Stimulated activated CD8-positive, alpha-beta memory T cell treated with anti-CD3 and anti-CD28 coated beads, Interleukin-12 subunit alpha, Interleukin-12 subunit beta, amount 100 ng/mL, for 4 hours (primary cell): ENCODE data around the gene OR8B8.
"Not testable (repeated sequence)": the region's sequence is repeated elsewhere in the genome, so short reads cannot be mapped to it uniquely, and the experiment has no call there.

Experiments used
- DNase-seq: peaks from one replicate; pipeline ENCODE4 v3.0.0-alpha.2; 2020; ENCODE audit warnings: low read depth

Gene OR8B8

GRCh38 chr11:124441519-124441918 is 4.0 kb downstream of the OR8B8 start:
- DNase-seq = no peak

GRCh38 chr11:124441081-124441480 is 4.4 kb downstream of the OR8B8 start:
- no peak for DNase-seq

DNA sequence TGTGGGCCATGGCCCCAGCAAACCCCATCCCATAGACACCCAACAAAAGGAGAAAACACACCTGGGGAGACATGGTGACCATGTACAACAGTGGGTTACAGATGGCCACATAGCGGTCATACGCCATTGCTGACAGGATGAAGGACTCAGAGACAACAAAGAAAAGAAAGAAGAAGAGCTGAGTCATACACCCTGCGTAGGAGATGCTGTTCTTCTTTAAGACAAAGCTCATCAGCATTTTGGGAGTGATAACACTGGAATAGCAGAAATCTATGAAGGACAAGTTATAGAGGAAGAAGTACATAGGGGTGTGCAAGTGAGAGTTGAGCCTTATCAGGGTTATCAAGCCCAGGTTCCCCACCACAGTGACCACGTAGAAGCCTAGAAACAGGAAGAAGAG is 4.9 kb downstream of the OR8B8 start:
- no peak for DNase-seq

DNA sequence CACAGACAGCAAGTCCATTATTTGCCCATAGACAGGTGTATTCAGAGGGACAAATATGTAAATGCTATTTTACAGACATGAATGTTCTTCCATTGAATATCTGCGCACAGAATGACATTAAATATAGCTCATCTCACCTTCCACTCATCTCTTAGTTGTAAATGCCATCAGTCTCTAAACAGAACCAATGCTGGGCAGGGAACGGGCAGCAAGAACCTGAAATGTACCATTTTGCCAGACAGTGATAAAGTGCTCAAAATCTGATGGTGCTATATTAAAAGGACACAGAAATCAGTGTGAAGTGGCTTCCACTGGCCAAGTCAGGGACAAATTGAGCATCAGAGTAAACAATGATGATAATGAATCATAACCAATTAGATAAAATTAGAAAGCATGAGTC is 10.8 kb downstream of the OR8B8 start:
- no peak for DNase-seq

- no peak for DNase-seq
Observed at GRCh38 chr11:124429599-124429998, 15.9 kb downstream of the OR8B8 start.

DNA sequence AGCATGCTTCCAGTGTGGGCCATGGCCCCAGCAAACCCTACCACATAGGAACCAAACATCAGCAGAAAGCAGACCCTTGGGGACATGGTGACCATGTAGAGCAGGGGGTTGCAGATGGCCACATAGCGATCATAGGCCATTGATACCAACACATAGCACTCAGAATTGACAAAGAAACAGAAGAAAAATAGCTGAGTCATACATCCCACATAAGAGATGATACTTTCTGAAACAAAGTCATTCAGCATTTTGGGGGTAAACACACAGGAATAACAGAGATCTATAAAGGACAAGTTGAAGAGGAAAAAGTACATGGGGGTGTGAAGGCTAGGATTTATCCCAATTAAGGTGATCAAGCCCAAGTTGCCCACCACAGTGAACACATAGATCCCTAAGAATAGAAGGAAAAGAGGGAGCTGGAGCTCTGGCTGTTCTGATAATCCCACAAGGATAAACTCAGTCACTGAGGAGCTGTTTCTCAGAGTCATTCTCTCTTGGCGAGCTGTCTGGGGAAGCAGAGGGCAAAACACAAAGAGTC is 21.0 kb downstream of the OR8B8 start, which contains the start of gene OR8B4:
Gene OR8B4 (minus strand): TSS at position 488 of the 538 bp plus-strand sequence. CDS start 0 bp downstream, at position 488.
- no peak for DNase-seq

GRCh38 chr11:124421043-124421442 is 24.5 kb downstream of the OR8B8 start:
- no peak for DNase-seq

GRCh38 chr11:124415356-124415923 is 30.1 kb downstream of the OR8B8 start:
- DNase-seq = no peak

- no peak for DNase-seq
Observed at GRCh38 chr11:124409906-124410305, 35.6 kb downstream of the OR8B8 start.

DNA sequence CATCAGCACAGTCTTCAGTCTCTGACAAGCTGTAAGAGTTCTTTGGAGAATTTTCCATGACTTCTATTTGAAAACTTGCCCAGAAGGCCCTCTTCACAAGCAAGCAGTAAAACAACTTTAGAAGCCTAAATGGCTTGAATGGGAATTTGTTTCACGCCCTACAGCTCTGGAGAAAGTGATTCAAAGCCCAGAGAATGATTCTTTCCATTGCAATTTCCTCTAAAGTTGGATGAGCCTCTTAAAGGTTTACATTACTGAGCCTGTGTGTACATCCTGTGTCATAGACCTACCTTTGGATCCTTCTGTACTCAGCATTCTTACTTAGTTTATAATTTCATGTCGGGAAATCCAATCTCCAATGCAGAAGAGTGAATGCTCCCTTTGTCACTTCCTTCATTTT is 39.9 kb downstream of the OR8B8 start:
- DNase-seq = no peak

- not testable (repeated sequence) for DNase-seq
Observed at GRCh38 chr11:124403186-124403585, 42.3 kb downstream of the OR8B8 start.

GRCh38 chr11:124402326-124402922 is 43.1 kb downstream of the OR8B8 start:
- no peak for DNase-seq

DNA sequence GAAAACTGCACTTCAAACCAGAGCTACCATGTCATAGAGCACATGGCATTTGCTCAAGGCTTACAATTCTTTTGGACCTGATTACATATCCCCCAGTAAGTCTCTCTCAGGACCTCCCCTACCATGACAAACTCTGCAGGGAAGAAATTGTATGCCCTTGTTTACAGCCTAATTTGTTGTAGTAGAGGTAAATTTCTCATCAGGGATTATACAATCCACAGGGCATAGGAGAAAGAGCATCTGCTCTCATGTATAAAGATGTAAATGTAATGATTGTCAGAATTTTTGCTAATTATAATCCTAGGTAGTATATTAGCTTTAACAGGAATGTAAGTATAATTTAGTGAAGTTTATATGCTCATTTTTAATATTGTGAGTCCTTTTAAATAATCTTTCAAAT is 46.6 kb downstream of the OR8B8 start, which contains the start of gene OR8B3:
Gene OR8B3 (minus strand): TSS at position 101 of the 400 bp plus-strand sequence. CDS start 1,673 bp downstream, outside the sequence.
- no peak for DNase-seq

- not testable (repeated sequence) for DNase-seq
Observed at GRCh38 chr11:124396847-124397246, 48.6 kb downstream of the OR8B8 start.

GRCh38 chr11:124394408-124394807 is 51.1 kb downstream of the OR8B8 start:
- no peak for DNase-seq
